Stimulated activated CD8-positive, alpha-beta memory T cell treated with anti-CD3 and anti-CD28 coated beads, Interleukin-12 subunit alpha, Interleukin-12 subunit beta, amount 100 ng/mL, for 24 hours (primary cell): ENCODE measurements around the gene TBXA2R.
"Not testable (repeated sequence)": the region's sequence is repeated elsewhere in the genome, so short reads cannot be mapped to it uniquely, and the experiment has no call there.

ENCODE experiments used
- DNase-seq: peaks from one replicate; pipeline ENCODE4 v3.0.0-alpha.2; 2020; ENCODE audit errors: extremely low read depth

The TBXA2R gene

GRCh38 chr19:3605361-3605760 is 1.3 kb downstream of the TBXA2R start:
- DNase-seq = no peak

GRCh38 chr19:3604987-3605343 is 1.7 kb downstream of the TBXA2R start:
- DNase-seq = no peak

GRCh38 chr19:3604227-3604986 is 2.3 kb downstream of the TBXA2R start:
- DNase-seq = no peak

- no peak for DNase-seq
Measured at GRCh38 chr19:3603121-3603811, 3.4 kb downstream of the TBXA2R start.

- no peak for DNase-seq
Measured at GRCh38 chr19:3601021-3601420, 5.7 kb downstream of the TBXA2R start.

- DNase-seq = no peak
Measured at GRCh38 chr19:3599776-3600187, 6.9 kb downstream of the TBXA2R start.

GRCh38 chr19:3595521-3596061 is 11.1 kb downstream of the TBXA2R start:
- DNase-seq = no peak

GRCh38 chr19:3593156-3593555 is 13.5 kb downstream of the TBXA2R start:
- DNase-seq = no peak

- no peak for DNase-seq
Measured at GRCh38 chr19:3591876-3592613, 14.6 kb downstream of the TBXA2R start.

- no peak for DNase-seq
Measured at GRCh38 chr19:3590991-3591659, 15.6 kb downstream of the TBXA2R start.

GRCh38 chr19:3589949-3590348 is 16.7 kb downstream of the TBXA2R start:
- no peak for DNase-seq

GRCh38 chr19:3589439-3589838 is 17.2 kb downstream of the TBXA2R start:
- DNase-seq = no peak

GRCh38 chr19:3586707-3587346 is 19.8 kb downstream of the TBXA2R start:
- DNase-seq = no peak

- no peak for DNase-seq
Measured at GRCh38 chr19:3586127-3586626, 20.5 kb downstream of the TBXA2R start.

- no peak for DNase-seq
Measured at GRCh38 chr19:3585301-3586126, 21.2 kb downstream of the TBXA2R start, which contains the start of gene GIPC3. Gene GIPC3 (plus strand): TSS chr19:3585478. CDS start chr19:3585598, 120 bp downstream.

GRCh38 chr19:3584036-3584802 is 22.5 kb downstream of the TBXA2R start:
- not testable (repeated sequence) for DNase-seq

- DNase-seq = not testable (repeated sequence)
Measured at GRCh38 chr19:3581792-3582191, 24.9 kb downstream of the TBXA2R start.

- no peak for DNase-seq
Measured at GRCh38 chr19:3580156-3580934, 26.3 kb downstream of the TBXA2R start.

GRCh38 chr19:3578390-3578789 is 28.3 kb downstream of the TBXA2R start:
- no peak for DNase-seq
